Heart left ventricle (tissue), 16 donors: ENCODE data around the gene KRTAP9-6. TPM values are rescaled to one million over a fixed set of nuclear protein-coding genes. Genes with fewer than 3 reads are reported as not detected.
"Not testable (repeated sequence)": the region's sequence is repeated elsewhere in the genome, so short reads cannot be mapped to it uniquely, and the experiment has no call there.

Experiments used
- ATAC-seq, 4 donors: fragments of 200-7000 bp; cut with Tn5 transposase; one replicate each; pipeline ENCODE4 v1.9.1; 2020 to 2022; ENCODE audit warnings: moderate library complexity in 4 of 4, mild to moderate bottlenecking in 3 of 4, moderate number of reproducible peaks in 1 of 4
- DNase-seq, 5 donors: peaks; one replicate each; pipeline ENCODE4 v3.0.0-alpha.2; 2020
- H3K27ac ChIP-seq, 12 donors: fragments of 200-600 bp; sonication (generic) in 4 of 12; one replicate each; pipeline versions ENCODE4 v1.5.0 to v1.8.0; 2016 to 2022; ENCODE audit warnings: mild to moderate bottlenecking in 2 of 12
- H3K27me3 ChIP-seq, 9 donors: fragments of 200-600 bp; sonication (generic) in 2 of 9; one replicate each; pipeline versions ENCODE4 v1.5.1 to v1.8.0; 2016 to 2022; ENCODE audit warnings: mild to moderate bottlenecking in 3 of 9
- H3K36me3 ChIP-seq, 9 donors: fragments of 200-600 bp; sonication (generic) in 2 of 9; one replicate each; pipeline versions ENCODE4 v1.5.0 to v1.8.0; 2018 to 2022; ENCODE audit warnings: mild to moderate bottlenecking in 2 of 9
- H3K4me1 ChIP-seq, 12 donors: fragments of 200-600 bp; sonication (generic) in 4 of 12; one replicate each; pipeline versions ENCODE4 v1.5.0 to v1.8.0; 2016 to 2022; ENCODE audit warnings: mild to moderate bottlenecking in 3 of 12
- H3K4me3 ChIP-seq, 12 donors: fragments of 200-600 bp; sonication (generic) in 4 of 12; one replicate each; pipeline versions ENCODE4 v1.5.0 to v1.8.0; 2017 to 2022; ENCODE audit warnings: mild to moderate bottlenecking in 9 of 12, moderate library complexity in 4 of 12
- H3K9me3 ChIP-seq, 12 donors: fragments of 200-600 bp; sonication (generic) in 4 of 12; one replicate each; pipeline versions ENCODE4 v1.5.0 to v1.8.0; 2016 to 2022; ENCODE audit warnings: mild to moderate bottlenecking in 1 of 12
- CTCF ChIP-seq, 12 donors: fragments of 200-600 bp; sonication (generic) in 4 of 12; IDR thresholded peaks; one replicate each; pipeline versions ENCODE4 v1.5.0 to v1.8.0; 2018 to 2022; ENCODE audit warnings: antibody characterized with exemption in 12 of 12, mild to moderate bottlenecking in 5 of 12
- POLR2A ChIP-seq, 2 donors: fragments of 450-650 bp; IDR thresholded peaks; one replicate each; pipeline ENCODE4 v1.6.1; 2017; ENCODE audit warnings: antibody characterized with exemption in 2 of 2, mild to moderate bottlenecking in 2 of 2, moderate library complexity in 2 of 2
- WGBS, 4 donors: extraction: QIAGEN DNeasy Blood & Tissue Kit in 2 of 4; methylation state at CpG; one replicate each; pipeline versions ENCODE4 v1.1.5 to v1.1.7; 2013 to 2018; 5-methylcytosine and 5-hydroxymethylcytosine counted together
- intact Hi-C, 10 donors: fragments of 100-400 bp; cut with DNase I; formaldehyde crosslinking; loops; one replicate each; pipeline versions ENCODE4 v1.11.1 to v1.14.2; 2022
- long read RNA-seq, 3 donors: library from polyadenylated mRNA; unstranded; transcript quantifications; one replicate each; pipeline ENCODE4 v2.0.0, GENCODE V29; 2020 to 2021
- polyA plus RNA-seq, 2 donors: library from polyadenylated mRNA; stranded (reverse); fragments of 200-250 nt; gene quantifications; one replicate each; pipeline ENCODE4 v1.2.3, GENCODE V29; 2013
- total RNA-seq, 9 donors: library from RNA; depleted of rRNA in 2 of 9; stranded (reverse); fragments of >200 nt in 2 of 9; fragmentation: NEBNext Ultra II Directional in 3 of 9; extraction: Animal tissue kit (Norgen Biotek cat#: 25700) in 3 of 9; gene quantifications; one replicate each; pipeline versions ENCODE4 v1.1.0 to v1.2.4, GENCODE V29; 2016 to 2023
- donor health status: ischemic (EF 13 %, LVEDD 7.1; RV severe dilation, severe dysfunction).
- donor health status: healthy with polysubstance abuse.
- donor health status: DM: no; HTN: yes; CAD: no.
- donor health status: DM: no; HTN: no; CAD: no.
- donor health status: ischemic (EF 25% LVEDD 6.9; RV normal size, moderate dysfunction).
- donor health status: ischemic (EF 25% LVEDD 5.7; RV mildly dilated, moderate dysfunction).
- donor health status: healthy.
- donor health status: DM: yes; HTN: yes; CAD: no.
- donor health status: ischemic (EF 35%, LVEDD 5.7; RV mildly dilated, moderate dysfunction).
- donor health status: nonischemic (EF 11% LVEDD 7.7; RV severe dilation, severe dysfunction).
- donor health status: DM: yes; HTN: yes; CAD: no.
- donor health status: PGD.
- donor health status: ischemic (EF 29% LVEDD 5.4; RV normal size, mild dysfunction).
- donor health status: nonischemic (EF 23%, LVEDD 6.1; RV moderate dilation, normal function).

Gene KRTAP9-6
- total RNA-seq (not detected), polyA plus RNA-seq (not detected)
- long read RNA-seq, donor 1 = 0 reads
- long read RNA-seq, donor 2 = 0 reads
- long read RNA-seq, donor 3 = 0 reads

- Histone ChIP-seq H3K9me3 (no peaks in the 10 kb centered on the region), H3K27me3 (peaks cover 0 to 15% (median 0%) of the 10 kb centered on the region in 9 donors), H3K36me3 (no peaks in the 10 kb centered on the region), H3K4me1 (no peaks in the 10 kb centered on the region), H3K4me3 (no peak within 1 kb of the TSS), H3K27ac (no peak within 1 kb of the TSS)
- TF ChIP-seq CTCF (IDR thresholded peaks at IDR 0.05) = no peak
- no peak for TF ChIP-seq POLR2A (IDR thresholded peaks at IDR 0.05)
- DNase-seq = no peak
- ATAC-seq = no peak
- 39 to 61% (median 47%) methylated on average over 2 of the region's 2 CpGs for WGBS, 4 donors
- intact Hi-C loops = loop anchor here in 2 of 10 donors (2.0 to 10.0 kb wide), 2 partner anchors 16 to 60 kb away; no protein-coding TSS in a partner anchor
These were observed at the start of gene KRTAP9-6 for GRCh38 chr17:41265078-41265477. KRTAP9-6 (plus strand) TSS chr17:41265378; CDS start chr17:41265378, 0 bp downstream.

GRCh38 chr17:41215681-41216080 lies 49.5 kb upstream of the KRTAP9-6 start:
- H3K4me1 ChIP-seq = no peaks in the 10 kb centered on the region
- H3K4me3 ChIP-seq = no peak overlapping the region
- TF ChIP-seq POLR2A (IDR thresholded peaks at IDR 0.05) = no peak
- TF ChIP-seq CTCF (IDR thresholded peaks at IDR 0.05) = no peak
- H3K27ac ChIP-seq = no peak overlapping the region
- H3K36me3 ChIP-seq = no peaks in the 10 kb centered on the region
- DNase-seq (no peak), ATAC-seq (no peak)
- peaks cover 0 to 42% (median 3%) of the 10 kb centered on the region in 9 donors for H3K27me3 ChIP-seq
- intact Hi-C loops = no loop called here
- 51 to 81% (median 69%) methylated on average over 1 of the region's 1 CpG for WGBS, 4 donors
- peaks cover 0 to 5% (median 0%) of the 10 kb centered on the region in 12 donors for H3K9me3 ChIP-seq

GRCh38 chr17:41223821-41224220 lies 41.4 kb upstream of the KRTAP9-6 start:
- DNase-seq (no peak), ATAC-seq (no peak)
- no peak overlapping the region for H3K4me3 ChIP-seq
- H3K4me1 ChIP-seq = no peaks in the 10 kb centered on the region
- H3K27me3 ChIP-seq = peaks cover 0 to 11% (median 0%) of the 10 kb centered on the region in 9 donors
- H3K27ac ChIP-seq = no peak overlapping the region
- WGBS, 4 donors = 55 to 66% (median 58%) methylated on average over 2 of the region's 2 CpGs
- intact Hi-C loops = no loop called here
- H3K36me3 ChIP-seq = no peaks in the 10 kb centered on the region
- peaks cover 0 to 5% (median 0%) of the 10 kb centered on the region in 12 donors for H3K9me3 ChIP-seq
- TF ChIP-seq POLR2A (IDR thresholded peaks at IDR 0.05) = no peak
- TF ChIP-seq CTCF (IDR thresholded peaks at IDR 0.05) = no peak

GRCh38 chr17:41226051-41226450 lies 39.1 kb upstream of the KRTAP9-6 start:
- no peak for TF ChIP-seq CTCF (IDR thresholded peaks at IDR 0.05)
- TF ChIP-seq POLR2A (IDR thresholded peaks at IDR 0.05) = no peak
- Histone ChIP-seq H3K4me1 (no peaks in the 10 kb centered on the region), H3K27ac (no peak overlapping the region), H3K27me3 (peaks cover 0 to 17% (median 0%) of the 10 kb centered on the region in 9 donors), H3K4me3 (no peak overlapping the region), H3K36me3 (no peaks in the 10 kb centered on the region), H3K9me3 (no peaks in the 10 kb centered on the region)
- no peak for DNase-seq
- 92 to 95% (median 92%) methylated on average over 6 of the region's 6 CpGs for WGBS, 4 donors
- ATAC-seq = no peak
- intact Hi-C loops = no loop called here

- H3K36me3 ChIP-seq, ATAC-seq, intact Hi-C loops, H3K9me3 ChIP-seq, H3K4me3 ChIP-seq, H3K4me1 ChIP-seq, H3K27ac ChIP-seq, DNase-seq: not testable (repeated sequence)
- WGBS, 4 donors = 41 to 70% (median 60%) methylated on average over 2 to 3 of the region's 4 CpGs; no CpG with 5 or more reads in 1 of the 4 donors
- peaks cover 0 to 20% (median 0%) of the 10 kb centered on the region in 9 donors for H3K27me3 ChIP-seq
These were observed 38.5 kb upstream of the KRTAP9-6 start, which contains the start of gene KRTAP9-2 for GRCh38 chr17:41226598-41227095. KRTAP9-2 (plus strand) TSS chr17:41226648; CDS start chr17:41226655, 7 bp downstream.
